ENCODE measurements around the gene DHDDS. TPM values are rescaled to one million over a fixed set of nuclear protein-coding genes. Genes with fewer than 3 reads are reported as not detected.
"Not testable (repeated sequence)": the region's sequence is repeated elsewhere in the genome, so short reads cannot be mapped to it uniquely, and the experiment has no call there.

The DHDDS gene, protein sequence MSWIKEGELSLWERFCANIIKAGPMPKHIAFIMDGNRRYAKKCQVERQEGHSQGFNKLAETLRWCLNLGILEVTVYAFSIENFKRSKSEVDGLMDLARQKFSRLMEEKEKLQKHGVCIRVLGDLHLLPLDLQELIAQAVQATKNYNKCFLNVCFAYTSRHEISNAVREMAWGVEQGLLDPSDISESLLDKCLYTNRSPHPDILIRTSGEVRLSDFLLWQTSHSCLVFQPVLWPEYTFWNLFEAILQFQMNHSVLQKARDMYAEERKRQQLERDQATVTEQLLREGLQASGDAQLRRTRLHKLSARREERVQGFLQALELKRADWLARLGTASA
- 56.2 and 57.3 TPM in 2 replicates for total RNA-seq

DNA sequence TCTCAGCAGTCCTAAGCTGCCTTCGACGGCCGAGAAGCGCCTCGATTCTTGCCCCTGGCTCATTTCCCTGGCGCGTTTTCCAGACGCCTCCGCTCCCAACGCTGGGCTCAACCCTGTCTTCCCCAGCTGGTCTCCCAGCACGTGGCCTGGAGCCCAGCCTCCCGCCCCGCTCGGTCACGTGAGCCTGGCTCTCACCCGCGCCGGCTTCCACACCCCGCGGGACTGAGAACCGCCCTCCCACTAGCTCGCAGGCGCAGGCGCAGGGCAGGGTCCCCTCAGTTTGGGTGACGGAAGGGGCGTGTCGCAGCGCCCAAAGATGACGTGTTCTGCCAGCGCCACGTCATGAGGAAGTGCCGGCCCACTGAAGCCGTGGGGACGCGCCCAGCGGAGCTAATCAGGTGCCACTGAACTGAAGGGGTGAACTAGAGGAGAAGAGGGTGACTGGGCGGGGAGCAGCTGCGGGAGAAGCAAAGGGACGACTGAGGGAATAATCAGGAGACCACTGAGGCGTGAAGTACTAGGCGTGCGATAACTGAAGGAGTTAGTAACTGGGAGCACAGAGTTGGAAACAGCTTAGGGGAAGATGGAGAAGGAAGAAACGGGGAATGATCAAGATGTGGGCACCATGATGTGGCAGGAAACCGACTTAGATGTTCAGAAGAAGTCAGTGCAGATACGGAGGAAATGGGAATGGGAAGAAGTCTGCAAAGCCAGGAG lies at the start of gene DHDDS:
DHDDS (plus strand) TSS at position 343 of the 717 bp plus-strand sequence. CDS start 625 bp downstream, outside the sequence.
- H3K27me3 Mint-ChIP-seq (ENCODE audit: low read depth) = peaks cover 5% of the 10 kb centered on the region
- intact Hi-C loops (cut with micrococcal nuclease) = loop anchor here (1.0 kb wide), 1 partner anchor 41 kb away; no protein-coding TSS in a partner anchor
- H3K36me3 Mint-ChIP-seq (ENCODE audit: low read depth) = peaks cover 9% of the 10 kb centered on the region
- H3K27ac Mint-ChIP-seq = peak within 1 kb of the TSS; percentile 88
- no peaks in the 10 kb centered on the region for H3K9me3 Mint-ChIP-seq
- H3K4me3 Mint-ChIP-seq (ENCODE audit: low read depth) = peak within 1 kb of the TSS; percentile 93
- peaks cover 14% of the 10 kb centered on the region for H3K4me1 Mint-ChIP-seq (ENCODE audit: low read depth)
- DNase-seq (ENCODE audit: low spot score) = peak; percentile 98

DNA sequence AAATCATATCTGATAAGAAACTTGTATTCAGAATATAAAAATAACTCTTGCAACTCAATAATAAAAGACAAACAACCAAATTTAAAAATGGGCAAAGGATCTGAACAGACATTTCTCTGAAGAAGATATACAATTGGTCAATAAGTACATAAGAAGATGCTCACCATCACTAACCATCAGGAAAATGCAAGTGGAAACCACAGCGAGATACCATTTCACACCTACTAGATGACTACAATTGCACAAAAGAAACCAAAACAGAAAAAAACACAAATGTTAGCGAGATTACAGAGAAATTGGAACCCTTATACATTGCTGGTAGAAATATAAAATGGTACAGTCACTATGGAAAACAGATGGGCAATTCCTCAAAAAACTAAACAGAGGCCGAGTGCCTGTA lies 48.0 kb upstream of the DHDDS start:
- no peak for DNase-seq (ENCODE audit: low spot score)
- Mint-ChIP-seq H3K27ac (no peak overlapping the region), H3K9me3 (no peaks in the 10 kb centered on the region), H3K27me3 (ENCODE audit: low read depth) (no peaks in the 10 kb centered on the region), H3K36me3 (ENCODE audit: low read depth) (no peaks in the 10 kb centered on the region), H3K4me1 (ENCODE audit: low read depth) (peaks cover 36% of the 10 kb centered on the region), H3K4me3 (ENCODE audit: low read depth) (no peak overlapping the region)
- intact Hi-C loops (cut with micrococcal nuclease) = no loop called here

DNA sequence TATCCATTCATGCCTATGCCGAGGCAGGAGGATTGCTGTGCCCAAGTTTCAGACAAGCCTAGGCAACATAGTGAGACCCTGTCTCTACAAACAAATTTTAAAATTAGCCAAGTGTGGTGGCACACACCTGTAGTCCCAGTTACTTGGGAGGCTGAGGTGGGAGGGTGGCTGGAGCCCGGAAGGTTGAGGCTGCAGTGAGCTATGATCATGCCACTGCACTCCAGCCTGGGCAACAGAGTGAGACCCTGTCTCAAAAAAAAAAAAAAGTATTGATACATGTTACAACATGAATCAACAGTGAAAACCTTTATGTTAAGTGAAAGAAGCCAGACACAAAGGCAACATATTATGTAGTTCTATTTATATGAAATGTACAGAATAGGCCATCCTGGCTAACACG lies 47.1 kb upstream of the DHDDS start:
- intact Hi-C loops (cut with micrococcal nuclease); H3K27me3 Mint-ChIP-seq (ENCODE audit: low read depth); H3K36me3 Mint-ChIP-seq (ENCODE audit: low read depth); DNase-seq (ENCODE audit: low spot score); H3K9me3 Mint-ChIP-seq; H3K4me3 Mint-ChIP-seq (ENCODE audit: low read depth); H3K27ac Mint-ChIP-seq: not testable (repeated sequence)
- H3K4me1 Mint-ChIP-seq (ENCODE audit: low read depth) = peaks cover 42% of the 10 kb centered on the region

DNA sequence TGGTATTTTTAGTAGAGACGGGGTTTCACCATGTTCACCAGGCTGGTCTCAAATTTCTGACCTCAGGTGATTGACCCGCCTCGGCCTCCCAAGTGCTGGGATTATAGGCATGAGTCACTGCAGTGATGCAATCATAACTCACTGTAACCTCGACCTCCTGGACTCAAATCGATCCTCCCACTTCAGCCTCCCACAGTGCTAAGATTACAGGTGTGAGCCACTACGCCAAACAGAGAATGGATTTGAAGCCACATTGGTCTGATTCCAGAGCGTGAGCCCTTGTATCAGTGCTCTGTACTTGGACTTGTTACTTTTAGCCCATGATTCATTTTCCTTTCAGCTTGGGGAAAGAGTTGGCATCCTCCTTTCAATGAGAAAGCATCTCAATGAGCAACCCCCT lies 44.7 kb upstream of the DHDDS start:
- no peak for DNase-seq (ENCODE audit: low spot score)
- Mint-ChIP-seq H3K36me3 (ENCODE audit: low read depth) (no peaks in the 10 kb centered on the region), H3K4me1 (ENCODE audit: low read depth) (peaks cover 46% of the 10 kb centered on the region), H3K9me3 (no peaks in the 10 kb centered on the region), H3K4me3 (ENCODE audit: low read depth) (no peak overlapping the region), H3K27me3 (ENCODE audit: low read depth) (peaks cover 4% of the 10 kb centered on the region), H3K27ac (no peak overlapping the region)
- intact Hi-C loops (cut with micrococcal nuclease) = no loop called here

DNA sequence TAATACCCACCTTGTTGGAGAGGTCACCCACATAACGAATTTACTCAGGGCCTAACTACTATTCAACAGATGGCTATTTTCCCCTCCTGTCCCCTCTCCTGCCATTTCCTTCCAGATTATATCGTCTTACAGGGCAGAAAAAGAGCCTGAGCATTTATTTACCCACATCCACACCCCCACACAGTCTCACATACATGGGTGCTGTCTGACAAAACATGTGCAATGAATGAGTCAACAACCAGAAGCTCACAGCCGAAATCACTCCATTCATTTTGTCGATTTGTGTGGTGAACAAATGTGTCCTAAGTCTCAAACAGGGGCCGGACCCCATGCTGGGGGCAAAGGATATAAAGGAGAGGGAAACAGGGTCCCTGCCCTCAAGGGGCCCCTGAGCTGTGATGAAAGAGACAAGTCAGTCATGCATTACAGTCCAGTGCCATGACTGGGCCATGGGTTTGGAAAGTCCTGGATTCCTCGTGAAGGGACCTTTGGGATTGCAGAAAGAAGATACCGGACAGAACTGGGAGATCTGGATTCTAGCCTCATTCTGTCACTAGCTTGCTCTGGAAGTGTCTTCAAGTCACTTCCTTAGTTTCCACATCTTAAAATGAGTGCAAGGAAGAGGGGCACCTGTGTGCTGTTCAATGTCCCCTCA lies 43.2 kb upstream of the DHDDS start:
- no peak overlapping the region for H3K27ac Mint-ChIP-seq
- H3K4me1 Mint-ChIP-seq (ENCODE audit: low read depth) = peaks cover 44% of the 10 kb centered on the region
- intact Hi-C loops (cut with micrococcal nuclease) = no loop called here
- DNase-seq (ENCODE audit: low spot score) = no peak
- H3K4me3 Mint-ChIP-seq (ENCODE audit: low read depth) = no peak overlapping the region
- peaks cover 7% of the 10 kb centered on the region for H3K27me3 Mint-ChIP-seq (ENCODE audit: low read depth)
- H3K9me3 Mint-ChIP-seq = no peaks in the 10 kb centered on the region
- H3K36me3 Mint-ChIP-seq (ENCODE audit: low read depth) = no peaks in the 10 kb centered on the region

DNA sequence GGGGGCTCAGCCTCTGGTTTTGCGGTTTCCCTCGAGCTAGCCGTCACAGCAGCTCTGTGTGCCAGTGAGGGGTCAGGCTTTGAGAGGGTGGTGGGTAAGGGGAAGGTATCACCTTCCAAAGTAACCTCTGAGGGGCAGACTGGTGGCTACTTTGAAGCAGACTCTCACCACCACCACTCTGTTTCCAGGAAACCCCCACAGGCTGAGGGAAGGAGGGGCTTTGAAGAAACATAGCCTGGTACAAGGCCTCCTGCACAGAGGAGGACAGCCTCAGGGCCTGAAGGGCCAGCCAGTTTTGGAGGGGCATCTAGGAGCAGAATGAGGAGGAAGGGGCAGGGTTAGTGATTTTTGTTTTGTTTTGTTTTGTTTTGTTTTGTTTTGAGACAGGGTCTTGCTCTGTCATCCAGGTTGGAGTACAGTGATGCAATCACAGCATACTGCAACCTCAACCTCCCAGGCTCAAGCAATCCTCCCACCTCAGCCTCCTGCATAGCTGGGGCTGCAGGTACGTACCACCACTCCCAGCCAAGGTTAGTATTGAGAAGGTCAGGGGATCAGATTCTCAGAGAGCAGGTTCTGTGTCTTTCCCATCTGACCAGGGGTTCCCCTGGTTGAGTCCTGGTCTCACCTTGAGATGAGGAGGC lies 42.4 kb upstream of the DHDDS start:
- Mint-ChIP-seq H3K36me3 (ENCODE audit: low read depth) (no peaks in the 10 kb centered on the region), H3K4me3 (ENCODE audit: low read depth) (no peak overlapping the region), H3K27ac (no peak overlapping the region), H3K4me1 (ENCODE audit: low read depth) (peaks cover 38% of the 10 kb centered on the region), H3K9me3 (no peaks in the 10 kb centered on the region), H3K27me3 (ENCODE audit: low read depth) (peaks cover 9% of the 10 kb centered on the region)
- intact Hi-C loops (cut with micrococcal nuclease) = loop anchor here (10.0 kb wide), 2 partner anchors 225 to 285 kb away; partner anchors contain the start of genes C1orf232 and ZNF593
- DNase-seq (ENCODE audit: low spot score) = no peak

DNA sequence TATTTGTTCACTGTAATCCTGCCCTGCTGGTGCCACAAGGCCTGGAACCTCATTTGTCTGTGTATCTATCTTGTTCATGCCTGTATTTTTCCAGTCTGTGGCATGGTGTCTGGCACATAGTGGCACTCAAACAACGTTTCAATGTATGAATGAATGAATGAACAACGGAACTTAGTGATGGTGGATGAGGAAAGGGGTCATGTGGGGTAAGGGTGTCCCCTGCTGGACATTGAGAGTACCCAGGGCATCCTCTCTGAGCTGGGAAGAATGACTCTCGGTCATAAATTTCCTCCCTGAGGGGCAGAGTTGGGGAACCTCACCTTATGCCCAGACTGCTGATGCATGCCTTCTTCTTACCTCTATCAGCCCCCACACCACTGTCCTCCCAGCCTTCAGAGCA lies 40.7 kb upstream of the DHDDS start:
- Mint-ChIP-seq H3K27me3 (ENCODE audit: low read depth) (peaks cover 9% of the 10 kb centered on the region), H3K27ac (no peak overlapping the region), H3K4me1 (ENCODE audit: low read depth) (peaks cover 28% of the 10 kb centered on the region), H3K9me3 (no peaks in the 10 kb centered on the region), H3K4me3 (ENCODE audit: low read depth) (no peak overlapping the region), H3K36me3 (ENCODE audit: low read depth) (no peaks in the 10 kb centered on the region)
- intact Hi-C loops (cut with micrococcal nuclease) = loop anchor here (10.0 kb wide), 2 partner anchors 227 to 287 kb away; partner anchors contain the start of genes C1orf232 and ZNF593
- DNase-seq (ENCODE audit: low spot score) = peak; percentile 31

DNA sequence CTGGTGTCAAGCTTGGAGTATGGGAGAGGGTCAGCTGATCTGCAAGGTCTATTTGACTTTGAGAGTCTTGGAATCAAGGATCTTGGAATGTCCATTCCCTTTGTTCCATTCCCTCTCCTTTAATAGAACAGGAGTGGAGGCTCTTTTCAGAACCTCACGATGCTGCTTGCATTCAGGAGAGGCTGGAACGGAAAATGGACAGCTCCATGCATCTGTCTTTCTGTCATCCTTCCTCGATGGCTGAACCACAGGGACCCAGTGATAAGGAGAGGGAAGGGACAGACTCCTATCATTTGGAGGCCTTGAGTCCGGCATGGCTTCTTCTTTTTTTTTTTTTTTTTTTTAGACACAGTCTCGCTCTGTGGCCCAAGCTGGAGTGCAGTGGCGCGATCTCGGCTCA lies 36.4 kb upstream of the DHDDS start:
- peaks cover 6% of the 10 kb centered on the region for H3K4me1 Mint-ChIP-seq (ENCODE audit: low read depth)
- H3K4me3 Mint-ChIP-seq (ENCODE audit: low read depth) = no peak overlapping the region
- H3K36me3 Mint-ChIP-seq (ENCODE audit: low read depth) = no peaks in the 10 kb centered on the region
- intact Hi-C loops (cut with micrococcal nuclease) = loop anchor here (5.0 to 10.0 kb wide), 3 partner anchors 33 to 291 kb away; partner anchors contain the start of genes C1orf232 and ZNF593
- no peaks in the 10 kb centered on the region for H3K9me3 Mint-ChIP-seq
- no peak overlapping the region for H3K27ac Mint-ChIP-seq
- no peak for DNase-seq (ENCODE audit: low spot score)
- peaks cover 10% of the 10 kb centered on the region for H3K27me3 Mint-ChIP-seq (ENCODE audit: low read depth)

DNA sequence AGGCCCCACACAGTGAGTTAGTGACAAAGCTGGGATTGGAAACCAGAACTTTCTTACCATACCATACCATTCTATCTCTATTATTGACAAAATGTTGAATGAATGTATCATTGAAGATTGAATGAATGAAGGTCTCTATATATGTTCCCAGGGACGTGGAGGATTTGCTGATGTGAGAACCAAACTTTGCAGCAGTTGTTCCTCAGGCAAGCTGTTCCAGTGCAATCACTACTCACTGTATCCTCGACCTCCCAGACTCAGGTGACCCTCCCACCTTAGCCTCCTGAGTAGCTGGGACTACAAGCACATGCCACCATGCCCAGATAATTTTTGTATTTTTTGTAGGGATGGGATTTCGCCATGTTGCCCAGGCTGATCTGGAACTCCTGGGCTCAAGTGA lies 33.1 kb upstream of the DHDDS start:
- no peaks in the 10 kb centered on the region for H3K36me3 Mint-ChIP-seq (ENCODE audit: low read depth)
- H3K9me3 Mint-ChIP-seq = no peaks in the 10 kb centered on the region
- peaks cover 15% of the 10 kb centered on the region for H3K27me3 Mint-ChIP-seq (ENCODE audit: low read depth)
- H3K4me3 Mint-ChIP-seq (ENCODE audit: low read depth) = no peak overlapping the region
- H3K4me1 Mint-ChIP-seq (ENCODE audit: low read depth) = no peaks in the 10 kb centered on the region
- intact Hi-C loops (cut with micrococcal nuclease) = loop anchor here (5.0 to 10.0 kb wide), 3 partner anchors 37 to 294 kb away; partner anchors contain the start of genes C1orf232 and ZNF593
- DNase-seq (ENCODE audit: low spot score) = no peak
- no peak overlapping the region for H3K27ac Mint-ChIP-seq

DNA sequence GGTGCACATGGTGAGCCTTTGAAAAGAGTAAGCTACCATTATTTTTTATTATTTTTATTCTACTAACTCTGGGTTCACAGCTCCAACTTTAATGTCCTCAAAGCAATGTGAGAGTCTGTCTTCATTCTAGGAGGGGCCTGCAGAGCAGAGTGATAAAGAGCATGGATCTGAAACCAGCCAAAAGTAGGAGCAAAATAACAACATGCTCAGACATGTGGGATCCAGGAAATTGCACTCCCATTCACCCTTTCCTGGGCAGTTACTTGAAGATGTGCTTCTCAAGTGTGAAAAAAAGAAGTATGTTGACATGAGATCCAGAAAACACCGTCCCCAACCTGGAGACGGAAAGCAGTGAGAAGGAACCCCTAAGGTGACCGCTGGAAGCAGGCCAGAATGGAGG lies 30.2 kb upstream of the DHDDS start:
- no peak overlapping the region for H3K4me3 Mint-ChIP-seq (ENCODE audit: low read depth)
- peaks cover 22% of the 10 kb centered on the region for H3K27me3 Mint-ChIP-seq (ENCODE audit: low read depth)
- no peaks in the 10 kb centered on the region for H3K9me3 Mint-ChIP-seq
- H3K4me1 Mint-ChIP-seq (ENCODE audit: low read depth) = no peaks in the 10 kb centered on the region
- no peaks in the 10 kb centered on the region for H3K36me3 Mint-ChIP-seq (ENCODE audit: low read depth)
- no peak overlapping the region for H3K27ac Mint-ChIP-seq
- intact Hi-C loops (cut with micrococcal nuclease) = loop anchor here (10.0 kb wide), 1 partner anchor 357 kb away; the partner anchor contains the start of gene SLC30A2
- DNase-seq (ENCODE audit: low spot score) = no peak

DNA sequence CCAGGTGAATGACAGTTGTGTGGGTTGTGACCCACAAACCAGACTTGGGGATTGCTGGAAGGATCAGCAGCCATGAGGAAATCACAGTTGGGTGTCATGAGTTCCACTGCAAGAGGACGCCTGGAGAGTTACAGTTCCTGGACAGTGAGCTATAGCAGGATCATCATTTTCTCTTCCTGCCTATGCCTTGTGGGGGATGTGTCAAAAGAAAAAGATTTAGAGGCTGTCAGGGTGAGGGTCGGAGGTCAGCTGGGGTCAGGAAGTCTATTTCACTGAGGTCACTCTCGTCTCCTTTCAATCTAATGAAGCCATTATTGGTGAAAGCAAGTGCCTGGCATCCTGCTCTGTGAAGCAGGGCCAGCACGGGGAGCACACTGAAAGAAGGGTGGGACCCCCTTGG lies 28.5 kb upstream of the DHDDS start:
- H3K27ac Mint-ChIP-seq = no peak overlapping the region
- H3K36me3 Mint-ChIP-seq (ENCODE audit: low read depth) = no peaks in the 10 kb centered on the region
- no peak for DNase-seq (ENCODE audit: low spot score)
- peaks cover 25% of the 10 kb centered on the region for H3K27me3 Mint-ChIP-seq (ENCODE audit: low read depth)
- no peak overlapping the region for H3K4me3 Mint-ChIP-seq (ENCODE audit: low read depth)
- no peaks in the 10 kb centered on the region for H3K9me3 Mint-ChIP-seq
- peaks cover 3% of the 10 kb centered on the region for H3K4me1 Mint-ChIP-seq (ENCODE audit: low read depth)
- intact Hi-C loops (cut with micrococcal nuclease) = loop anchor here (10.0 kb wide), 1 partner anchor 359 kb away; the partner anchor contains the start of gene SLC30A2

DNA sequence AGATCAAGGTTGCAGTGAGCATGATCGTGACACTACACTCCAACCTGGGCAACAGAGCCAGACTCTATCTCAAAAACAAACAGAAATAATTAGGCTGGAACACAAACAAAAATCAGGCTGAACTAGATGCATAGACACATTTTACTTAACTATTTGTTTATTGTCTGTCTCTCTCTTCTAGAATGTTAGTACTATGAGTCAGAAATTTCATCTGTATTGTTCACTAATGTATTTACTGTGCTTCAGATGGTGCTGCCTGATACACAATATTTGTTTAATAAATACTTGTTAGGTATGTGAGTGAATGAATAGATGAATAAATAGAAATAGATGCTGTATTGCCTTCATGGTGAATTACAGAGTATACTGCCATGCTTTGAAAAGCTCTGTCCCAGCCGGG lies 27.5 kb upstream of the DHDDS start:
- Mint-ChIP-seq H3K36me3 (ENCODE audit: low read depth) (no peaks in the 10 kb centered on the region), H3K27me3 (ENCODE audit: low read depth) (peaks cover 33% of the 10 kb centered on the region), H3K27ac (no peak overlapping the region), H3K4me1 (ENCODE audit: low read depth) (peaks cover 13% of the 10 kb centered on the region), H3K9me3 (no peaks in the 10 kb centered on the region), H3K4me3 (ENCODE audit: low read depth) (no peak overlapping the region)
- intact Hi-C loops (cut with micrococcal nuclease) = loop anchor here (10.0 kb wide), 1 partner anchor 360 kb away; the partner anchor contains the start of gene SLC30A2
- no peak for DNase-seq (ENCODE audit: low spot score)
